Measurements from ENCODE around the gene TFPI2.
"Not testable (repeated sequence)": the region's sequence is repeated elsewhere in the genome, so short reads cannot be mapped to it uniquely, and the experiment has no call there.

The TFPI2 gene

DNA sequence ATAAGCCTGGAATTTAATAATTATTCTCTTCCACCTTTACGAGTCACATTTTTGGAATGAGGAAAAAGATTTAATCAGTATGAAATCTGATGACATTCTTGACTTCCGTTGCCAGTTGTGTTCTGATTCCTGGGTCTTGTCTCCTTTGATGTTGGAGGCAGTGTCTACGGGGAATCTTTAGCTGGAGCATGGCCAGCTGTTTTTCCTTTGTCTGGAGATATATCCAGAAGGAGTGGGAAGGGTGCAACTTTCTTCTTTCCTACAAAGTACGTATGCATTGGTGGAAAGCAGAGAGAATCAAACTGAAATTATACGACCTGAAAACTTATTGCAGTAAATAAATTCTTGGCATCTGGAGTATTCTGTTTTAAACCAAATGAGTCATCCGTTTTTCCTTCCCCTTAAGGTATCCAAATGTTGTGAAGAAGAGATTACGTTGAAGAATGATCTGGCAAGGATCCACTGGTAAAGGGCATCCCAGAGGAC, 24.1 kb upstream of the TFPI2 start:
- Histone ChIP-seq H3K27me3 (ENCODE audit: control insufficient read depth in 3 of 3, insufficient read depth in 3 of 3, low read depth in 1 of 3, low read length in 3 of 3) (no peaks in the 10 kb centered on the region), H4K91ac (ENCODE audit: low read depth, low read length, poor library complexity) (no peak overlapping the region), H3K4me1 (ENCODE audit: control insufficient read depth in 2 of 2, insufficient read depth in 1 of 2, low read depth in 1 of 2, low read length in 2 of 2) (peaks cover 0 to 4% of the 10 kb centered on the region in 2 donors), H2AFZ (ENCODE audit: low read length) (no peak overlapping the region), H3K4me3 (ENCODE audit: low read length in 2 of 2) (no peak overlapping the region), H3K4ac (ENCODE audit: low read length) (no peak overlapping the region), H2BK15ac (ENCODE audit: low read length) (no peak overlapping the region), H2AK5ac (ENCODE audit: low read depth, low read length) (no peak overlapping the region), H2BK12ac (ENCODE audit: low read length) (no peak overlapping the region), H2BK120ac (ENCODE audit: low read depth, low read length) (no peak overlapping the region), H3K9ac (ENCODE audit: low read depth, low read length, poor library complexity) (no peak overlapping the region), H3K4me2 (ENCODE audit: insufficient read depth, low read length, poor library complexity, severe bottlenecking) (no peak overlapping the region), H3K14ac (ENCODE audit: low read length) (no peak overlapping the region), H3K27ac (replicated peaks; ENCODE audit: low read length) (no peak overlapping the region), H3K9me3 (replicated peaks in 1 of 2; ENCODE audit: control insufficient read depth in 2 of 2, insufficient read depth in 1 of 2, low read depth in 1 of 2, low read length in 2 of 2) (no peaks in the 10 kb centered on the region), H3K23ac (ENCODE audit: low read depth, low read length, poor library complexity) (no peak overlapping the region), H4K8ac (ENCODE audit: low read depth, low read length) (no peak overlapping the region), H3K79me1 (ENCODE audit: low read depth, low read length) (no peaks in the 10 kb centered on the region), H3K36me3 (replicated peaks in 1 of 2; ENCODE audit: control insufficient read depth in 2 of 2, insufficient read depth in 2 of 2, low read length in 2 of 2) (no peaks in the 10 kb centered on the region), H2BK5ac (ENCODE audit: low read length) (no peak overlapping the region), H3K18ac (ENCODE audit: low read length) (no peak overlapping the region)
- no CpG with 5 or more reads among the region's 7 CpGs for WGBS, 2 donors (ENCODE audit: extremely low coverage in 2 of 2, insufficient read length in 2 of 2, insufficient replicate concordance in 1 of 2)
- DNase-seq (ENCODE audit: low spot score), result no peak

DNA sequence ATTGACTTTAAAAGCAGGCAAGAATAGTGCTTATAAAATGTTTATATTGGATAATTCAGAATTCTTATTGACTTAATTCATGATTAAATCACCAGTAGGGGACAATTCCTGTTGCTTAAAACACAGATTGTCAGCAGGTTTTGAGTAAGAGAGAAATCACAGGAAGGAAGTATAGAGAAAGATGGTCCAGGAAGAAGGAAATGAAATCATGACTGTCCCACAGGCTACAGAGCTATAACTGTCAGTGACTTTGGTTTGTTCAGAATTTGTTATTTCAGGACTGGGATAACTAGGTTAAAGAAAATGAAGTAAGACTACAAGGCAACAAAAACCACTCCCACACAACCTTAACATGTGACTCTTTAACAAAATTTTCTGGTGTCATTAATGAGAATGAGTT, 22.6 kb upstream of the TFPI2 start:
- no peak overlapping the region for H3K18ac ChIP-seq (ENCODE audit: low read length)
- H3K23ac ChIP-seq (ENCODE audit: low read depth, low read length, poor library complexity), result no peak overlapping the region
- H2AFZ ChIP-seq (ENCODE audit: low read length), result no peak overlapping the region

DNA sequence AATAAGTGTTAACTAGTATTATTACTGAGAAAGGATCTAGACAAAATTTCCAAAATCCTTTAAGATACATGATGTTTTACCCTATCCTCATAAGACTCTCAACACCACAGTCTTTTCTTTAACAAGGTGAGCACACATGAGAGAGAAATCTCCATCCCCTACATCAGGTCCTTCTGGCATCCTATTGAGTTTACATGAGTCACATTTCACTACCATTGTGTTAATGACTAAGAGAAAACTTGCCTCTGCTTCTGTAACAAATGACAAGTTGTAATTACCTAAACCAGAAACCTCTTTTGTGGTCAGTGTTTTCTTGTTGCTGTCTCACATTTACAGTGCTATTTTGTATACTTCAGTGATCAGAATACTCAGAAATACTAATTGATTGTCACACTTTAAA, 21.1 kb upstream of the TFPI2 start:
- not testable (repeated sequence) for H4K91ac ChIP-seq (ENCODE audit: low read depth, low read length, poor library complexity); H3K36me3 ChIP-seq (replicated peaks in 1 of 2; ENCODE audit: control insufficient read depth in 2 of 2, insufficient read depth in 2 of 2, low read length in 2 of 2); H2AK5ac ChIP-seq (ENCODE audit: low read depth, low read length); H2BK12ac ChIP-seq (ENCODE audit: low read length); H3K4ac ChIP-seq (ENCODE audit: low read length); H3K9me3 ChIP-seq (replicated peaks in 1 of 2; ENCODE audit: control insufficient read depth in 2 of 2, insufficient read depth in 1 of 2, low read depth in 1 of 2, low read length in 2 of 2); H3K4me2 ChIP-seq (ENCODE audit: insufficient read depth, low read length, poor library complexity, severe bottlenecking); H3K18ac ChIP-seq (ENCODE audit: low read length); H3K27me3 ChIP-seq (ENCODE audit: control insufficient read depth in 3 of 3, insufficient read depth in 3 of 3, low read depth in 1 of 3, low read length in 3 of 3); H3K9ac ChIP-seq (ENCODE audit: low read depth, low read length, poor library complexity); H4K8ac ChIP-seq (ENCODE audit: low read depth, low read length); DNase-seq (ENCODE audit: low spot score); H2AFZ ChIP-seq (ENCODE audit: low read length); H2BK120ac ChIP-seq (ENCODE audit: low read depth, low read length); H3K14ac ChIP-seq (ENCODE audit: low read length); H3K23ac ChIP-seq (ENCODE audit: low read depth, low read length, poor library complexity); H3K79me1 ChIP-seq (ENCODE audit: low read depth, low read length); H3K27ac ChIP-seq (replicated peaks; ENCODE audit: low read length); H3K4me3 ChIP-seq (ENCODE audit: low read length in 2 of 2); H3K4me1 ChIP-seq (ENCODE audit: control insufficient read depth in 2 of 2, insufficient read depth in 1 of 2, low read depth in 1 of 2, low read length in 2 of 2); H2BK15ac ChIP-seq (ENCODE audit: low read length); H2BK5ac ChIP-seq (ENCODE audit: low read length)

More for the DNA sequence above, 22.6 kb upstream of the TFPI2 start:
- Histone ChIP-seq H3K79me1 (ENCODE audit: low read depth, low read length) (no peaks in the 10 kb centered on the region), H3K36me3 (replicated peaks in 1 of 2; ENCODE audit: control insufficient read depth in 2 of 2, insufficient read depth in 2 of 2, low read length in 2 of 2) (no peaks in the 10 kb centered on the region), H2AK5ac (ENCODE audit: low read depth, low read length) (no peak overlapping the region), H3K14ac (ENCODE audit: low read length) (no peak overlapping the region), H3K9ac (ENCODE audit: low read depth, low read length, poor library complexity) (no peak overlapping the region), H3K9me3 (replicated peaks in 1 of 2; ENCODE audit: control insufficient read depth in 2 of 2, insufficient read depth in 1 of 2, low read depth in 1 of 2, low read length in 2 of 2) (no peaks in the 10 kb centered on the region), H4K8ac (ENCODE audit: low read depth, low read length) (no peak overlapping the region), H2BK12ac (ENCODE audit: low read length) (no peak overlapping the region), H4K91ac (ENCODE audit: low read depth, low read length, poor library complexity) (no peak overlapping the region), H3K27me3 (ENCODE audit: control insufficient read depth in 3 of 3, insufficient read depth in 3 of 3, low read depth in 1 of 3, low read length in 3 of 3) (no peaks in the 10 kb centered on the region), H3K27ac (replicated peaks; ENCODE audit: low read length) (no peak overlapping the region), H3K4ac (ENCODE audit: low read length) (no peak overlapping the region), H3K4me3 (ENCODE audit: low read length in 2 of 2) (no peak overlapping the region), H2BK120ac (ENCODE audit: low read depth, low read length) (no peak overlapping the region), H3K4me2 (ENCODE audit: insufficient read depth, low read length, poor library complexity, severe bottlenecking) (no peak overlapping the region), H2BK5ac (ENCODE audit: low read length) (no peak overlapping the region), H3K4me1 (ENCODE audit: control insufficient read depth in 2 of 2, insufficient read depth in 1 of 2, low read depth in 1 of 2, low read length in 2 of 2) (peaks cover 0 to 4% of the 10 kb centered on the region in 2 donors), H2BK15ac (ENCODE audit: low read length) (no peak overlapping the region)
- DNase-seq (ENCODE audit: low spot score), result no peak

DNA sequence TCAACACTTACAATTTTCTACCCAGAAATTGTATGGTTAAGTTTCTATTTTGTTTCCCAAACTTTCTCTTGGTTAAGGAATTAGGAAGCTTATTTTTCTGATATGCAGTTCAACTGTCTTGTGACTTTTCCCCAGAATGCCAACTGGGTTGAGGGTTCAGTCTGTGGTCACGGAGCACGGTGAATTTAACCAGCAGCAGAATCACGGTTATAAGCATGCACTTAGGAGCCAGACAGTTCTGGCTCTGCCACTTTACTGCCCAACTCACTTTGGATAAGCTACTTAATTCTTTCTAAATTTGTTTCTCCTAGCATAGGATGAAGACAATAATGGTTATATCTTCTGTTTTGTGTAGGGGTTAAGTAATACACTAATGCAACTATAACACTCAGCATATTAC, 20.7 kb upstream of the TFPI2 start:
- H2AK5ac ChIP-seq (ENCODE audit: low read depth, low read length); H3K9me3 ChIP-seq (replicated peaks in 1 of 2; ENCODE audit: control insufficient read depth in 2 of 2, insufficient read depth in 1 of 2, low read depth in 1 of 2, low read length in 2 of 2); H2BK120ac ChIP-seq (ENCODE audit: low read depth, low read length); H3K23ac ChIP-seq (ENCODE audit: low read depth, low read length, poor library complexity); H3K9ac ChIP-seq (ENCODE audit: low read depth, low read length, poor library complexity); H3K14ac ChIP-seq (ENCODE audit: low read length); H3K27me3 ChIP-seq (ENCODE audit: control insufficient read depth in 3 of 3, insufficient read depth in 3 of 3, low read depth in 1 of 3, low read length in 3 of 3); H3K27ac ChIP-seq (replicated peaks; ENCODE audit: low read length); H3K4ac ChIP-seq (ENCODE audit: low read length); H2BK5ac ChIP-seq (ENCODE audit: low read length); H2BK12ac ChIP-seq (ENCODE audit: low read length); H4K91ac ChIP-seq (ENCODE audit: low read depth, low read length, poor library complexity); H3K4me2 ChIP-seq (ENCODE audit: insufficient read depth, low read length, poor library complexity, severe bottlenecking); H3K79me1 ChIP-seq (ENCODE audit: low read depth, low read length); DNase-seq (ENCODE audit: low spot score); H3K18ac ChIP-seq (ENCODE audit: low read length); H2AFZ ChIP-seq (ENCODE audit: low read length); H3K4me1 ChIP-seq (ENCODE audit: control insufficient read depth in 2 of 2, insufficient read depth in 1 of 2, low read depth in 1 of 2, low read length in 2 of 2); H3K36me3 ChIP-seq (replicated peaks in 1 of 2; ENCODE audit: control insufficient read depth in 2 of 2, insufficient read depth in 2 of 2, low read length in 2 of 2); H4K8ac ChIP-seq (ENCODE audit: low read depth, low read length); H3K4me3 ChIP-seq (ENCODE audit: low read length in 2 of 2); H2BK15ac ChIP-seq (ENCODE audit: low read length): not testable (repeated sequence)
- WGBS, 2 donors (ENCODE audit: extremely low coverage in 2 of 2, insufficient read length in 2 of 2, insufficient replicate concordance in 1 of 2), result no CpG with 5 or more reads among the region's 3 CpGs

All from neuronal stem cell (in vitro differentiated cells).